Gastrocnemius medialis (tissue), 4 donors: ENCODE measurements around the gene EPO. TPM values are rescaled to one million over a fixed set of nuclear protein-coding genes. Genes with fewer than 3 reads are reported as not detected.
A peak's percentile ranks its signal among the peaks of the same experiment; 100 is the strongest.

ENCODE experiments used
- ATAC-seq, 2 donors: fragments of 150-250 bp; one replicate each; pipeline ENCODE4 v1.9.1; 2016
- DNase-seq, 2 donors: peaks; one replicate each; pipeline ENCODE4 v3.0.0-alpha.2; 2019
- H3K27ac ChIP-seq, 4 donors: fragments of 200-600 bp; sonication (generic); 1 replicate in 1 of 4; 2 replicates in 3 of 4; pipeline ENCODE4 v1.5.1; 2016 to 2018; ENCODE audit warnings: mild to moderate bottlenecking in 2 of 4, moderate library complexity in 1 of 4
- H3K27me3 ChIP-seq, 3 donors: fragments of 200-600 bp; sonication (generic) in 2 of 3; 1 replicate in 1 of 3; 2 replicates in 2 of 3; pipeline versions ENCODE4 v1.5.1 to v1.6.0; 2016 to 2019; ENCODE audit warnings: mild to moderate bottlenecking in 1 of 3, moderate library complexity in 1 of 3
- H3K36me3 ChIP-seq, 2 donors: fragments of 200-600 bp; sonication (generic) in 1 of 2; one replicate each; pipeline ENCODE4 v1.5.1; 2017 to 2018
- H3K4me1 ChIP-seq, 2 donors: fragments of 200-600 bp; sonication (generic) in 1 of 2; one replicate each; pipeline ENCODE4 v1.5.1; 2016 to 2017; ENCODE audit warnings: mild to moderate bottlenecking in 2 of 2
- H3K4me3 ChIP-seq, 4 donors: fragments of 200-600 bp; sonication (generic) in 3 of 4; 1 replicate in 1 of 4; 2 replicates in 3 of 4; pipeline ENCODE4 v1.5.1; 2016 to 2019; ENCODE audit warnings: mild to moderate bottlenecking in 2 of 4
- H3K9me3 ChIP-seq, 3 donors: fragments of 200-600 bp; sonication (generic) in 2 of 3; 1 replicate in 1 of 3; 2 replicates in 2 of 3; pipeline ENCODE4 v1.5.1; 2016 to 2019
- POLR2A ChIP-seq, 2 donors: fragments of 450-650 bp; IDR thresholded peaks; one replicate each; pipeline ENCODE4 v1.6.1; 2017; ENCODE audit warnings: antibody characterized with exemption in 2 of 2, mild to moderate bottlenecking in 2 of 2, moderate library complexity in 2 of 2
- in situ Hi-C, 4 donors: fragments of 200-750 bp; cut with MboI; loops; one replicate each; pipeline versions ENCODE4 v1.15.0 to v1.8.0; 2017; ENCODE audit warnings: low sequenced_read_pairs in 4 of 4
- intact Hi-C: fragments of 100-400 bp; cut with DNase I; formaldehyde crosslinking; loops from one replicate; pipeline ENCODE4 v1.15.1; 2023; ENCODE audit warnings: low total_unique reads
- total RNA-seq, 4 donors: library from RNA; depleted of rRNA; stranded (reverse); fragments of >200 nt; gene quantifications; one replicate each; pipeline versions ENCODE4 v1.1.0 to v1.2.3, GENCODE V29; 2016
- TF ChIP-seq, protein P1 (sequence below), 5 experiments: fragments of 450-650 bp in 3 of 5; fragments of 200-600 bp in 2 of 5; sonication (generic) in 2 of 5; IDR thresholded peaks in 4 of 5; conservative IDR thresholded peaks in 1 of 5; 1 replicate in 4 of 5; 2 replicates in 1 of 5; pipeline ENCODE4 v1.5.1; 2016 to 2019; ENCODE audit warnings: antibody characterized with exemption in 5 of 5, mild to moderate bottlenecking in 3 of 5, moderate library complexity in 3 of 5

The EPO gene
- total RNA-seq, 4 donors from 2014 or later, result not detected

DNA sequence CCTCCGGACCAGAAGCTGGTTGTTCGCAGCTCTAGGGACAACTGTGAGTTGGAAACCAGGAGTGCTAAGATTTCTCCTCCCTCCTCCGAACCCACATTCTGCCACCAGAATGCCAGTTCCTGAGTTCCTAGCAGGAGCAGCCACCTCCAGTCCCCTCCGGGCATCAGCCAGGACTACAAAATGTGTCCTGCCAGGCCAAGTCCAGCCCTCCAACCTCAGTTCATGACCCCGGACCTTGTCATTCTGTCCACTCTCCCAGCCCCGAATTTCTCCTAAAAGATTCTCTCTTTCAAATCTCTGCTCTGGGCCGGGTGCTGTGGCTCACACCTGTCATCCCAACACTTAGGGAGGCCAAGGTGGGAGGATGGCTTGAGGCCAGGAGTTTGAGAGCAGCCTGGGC, 15.5 kb downstream of the EPO start:
- intact Hi-C loops, result no loop called here
- Histone ChIP-seq H3K36me3 (no peaks in the 10 kb centered on the region), H3K9me3 (no peaks in the 10 kb centered on the region), H3K27ac (no peak overlapping the region), H3K27me3 (peaks cover 0 to 5% (median 0%) of the 10 kb centered on the region in 3 donors), H3K4me3 (no peak overlapping the region), H3K4me1 (no peaks in the 10 kb centered on the region)
- TF ChIP-seq, protein P1, sequence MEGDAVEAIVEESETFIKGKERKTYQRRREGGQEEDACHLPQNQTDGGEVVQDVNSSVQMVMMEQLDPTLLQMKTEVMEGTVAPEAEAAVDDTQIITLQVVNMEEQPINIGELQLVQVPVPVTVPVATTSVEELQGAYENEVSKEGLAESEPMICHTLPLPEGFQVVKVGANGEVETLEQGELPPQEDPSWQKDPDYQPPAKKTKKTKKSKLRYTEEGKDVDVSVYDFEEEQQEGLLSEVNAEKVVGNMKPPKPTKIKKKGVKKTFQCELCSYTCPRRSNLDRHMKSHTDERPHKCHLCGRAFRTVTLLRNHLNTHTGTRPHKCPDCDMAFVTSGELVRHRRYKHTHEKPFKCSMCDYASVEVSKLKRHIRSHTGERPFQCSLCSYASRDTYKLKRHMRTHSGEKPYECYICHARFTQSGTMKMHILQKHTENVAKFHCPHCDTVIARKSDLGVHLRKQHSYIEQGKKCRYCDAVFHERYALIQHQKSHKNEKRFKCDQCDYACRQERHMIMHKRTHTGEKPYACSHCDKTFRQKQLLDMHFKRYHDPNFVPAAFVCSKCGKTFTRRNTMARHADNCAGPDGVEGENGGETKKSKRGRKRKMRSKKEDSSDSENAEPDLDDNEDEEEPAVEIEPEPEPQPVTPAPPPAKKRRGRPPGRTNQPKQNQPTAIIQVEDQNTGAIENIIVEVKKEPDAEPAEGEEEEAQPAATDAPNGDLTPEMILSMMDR (IDR thresholded peaks at IDR 0.05 in 4 of 5, conservative IDR thresholded peaks at IDR 0.05 in 1 of 5), result no peak
- DNase-seq, result no peak
- in situ Hi-C loops, result no loop called here
- no peak for ATAC-seq

DNA sequence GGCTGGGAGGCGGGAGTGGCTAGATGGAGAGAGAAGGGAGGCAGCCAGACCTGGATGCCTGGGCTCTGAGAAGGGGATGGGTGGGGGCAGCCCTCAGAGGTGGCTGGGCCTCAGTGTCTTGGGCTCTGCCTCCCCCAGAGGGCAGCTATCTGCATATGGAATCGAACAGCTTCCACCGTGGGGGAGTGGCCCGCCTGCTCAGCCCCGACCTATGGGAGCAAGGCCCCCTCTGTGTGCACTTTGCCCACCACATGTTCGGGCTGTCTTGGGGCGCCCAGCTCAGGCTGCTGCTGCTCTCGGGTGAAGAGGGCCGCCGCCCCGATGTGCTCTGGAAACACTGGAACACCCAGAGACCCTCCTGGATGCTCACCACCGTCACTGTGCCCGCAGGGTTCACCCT, 16.4 kb downstream of the EPO start:
- intact Hi-C loops (no loop called here), in situ Hi-C loops (no loop called here)
- TF ChIP-seq, protein P1 (IDR thresholded peaks at IDR 0.05 in 4 of 5, conservative IDR thresholded peaks at IDR 0.05 in 1 of 5), result no peak
- TF ChIP-seq POLR2A (IDR thresholded peaks at IDR 0.05), result no peak
- H3K9me3 ChIP-seq, result no peaks in the 10 kb centered on the region
- H3K27ac ChIP-seq, result no peak overlapping the region
- H3K36me3 ChIP-seq, result no peaks in the 10 kb centered on the region
- no peaks in the 10 kb centered on the region for H3K4me1 ChIP-seq
- no peak overlapping the region for H3K4me3 ChIP-seq
- DNase-seq, result no peak
- peaks cover 0 to 5% (median 0%) of the 10 kb centered on the region in 3 donors for H3K27me3 ChIP-seq
- no peak for ATAC-seq

DNA sequence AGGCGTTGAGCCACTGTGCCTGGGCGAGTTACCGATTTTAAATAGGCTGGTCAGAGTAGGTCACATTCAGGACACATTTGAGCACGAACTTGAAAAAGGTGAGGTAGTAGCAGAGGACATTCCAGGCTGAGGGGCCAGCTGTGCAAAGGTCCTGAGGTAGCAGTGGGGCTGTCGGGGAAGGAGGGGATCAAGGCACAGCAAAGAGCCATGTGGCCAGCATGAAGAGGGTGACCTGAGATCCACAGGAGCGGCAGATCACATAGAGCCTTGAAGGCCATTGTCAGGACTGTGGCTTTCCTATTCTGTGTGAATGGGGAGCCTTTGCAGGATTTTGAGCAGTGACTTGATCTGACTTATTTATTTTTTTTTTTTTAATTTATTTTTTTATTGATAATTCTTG, 19.7 kb downstream of the EPO start:
- Histone ChIP-seq H3K4me3 (no peak overlapping the region), H3K9me3 (no peaks in the 10 kb centered on the region), H3K4me1 (no peaks in the 10 kb centered on the region), H3K27ac (no peak overlapping the region), H3K36me3 (no peaks in the 10 kb centered on the region), H3K27me3 (peaks cover under 1 to 6% (median under 1%) of the 10 kb centered on the region in 3 donors)
- TF ChIP-seq, protein P1 (IDR thresholded peaks at IDR 0.05 in 4 of 5, conservative IDR thresholded peaks at IDR 0.05 in 1 of 5), result no peak
- no peak for TF ChIP-seq POLR2A (IDR thresholded peaks at IDR 0.05)
- intact Hi-C loops (no loop called here), in situ Hi-C loops (no loop called here)
- DNase-seq (no peak), ATAC-seq (no peak)

DNA sequence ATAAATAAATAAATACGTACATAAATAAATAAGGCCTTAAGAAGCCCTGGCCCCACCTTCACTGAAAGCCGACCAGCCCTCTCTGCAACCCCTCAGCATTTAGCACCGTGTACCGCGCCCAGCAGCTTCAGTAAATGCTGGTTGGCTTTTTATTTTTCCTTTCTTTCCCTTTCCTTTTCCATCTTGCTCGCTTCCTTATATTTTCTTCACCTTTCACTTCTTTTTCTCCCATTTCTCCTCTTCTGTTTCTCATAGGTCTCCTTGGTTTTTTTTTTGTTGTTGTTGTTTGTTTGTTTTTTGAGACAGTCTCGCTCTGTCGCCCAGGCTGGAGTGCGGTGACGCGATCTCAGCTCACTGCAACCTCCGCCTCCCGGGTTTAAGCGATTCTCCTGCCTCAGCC, 24.3 kb downstream of the EPO start:
- no peak overlapping the region for H3K27ac ChIP-seq
- H3K27me3 ChIP-seq, result peaks cover 7 to 20% (median 13%) of the 10 kb centered on the region in 3 donors
- no peak overlapping the region for H3K4me3 ChIP-seq
- intact Hi-C loops, result no loop called here
- H3K4me1 ChIP-seq, result no peaks in the 10 kb centered on the region
- ATAC-seq, result no peak
- H3K9me3 ChIP-seq, result no peaks in the 10 kb centered on the region
- in situ Hi-C loops, result no loop called here
- no peaks in the 10 kb centered on the region for H3K36me3 ChIP-seq
- no peak for DNase-seq
- TF ChIP-seq, protein P1 (IDR thresholded peaks at IDR 0.05 in 4 of 5, conservative IDR thresholded peaks at IDR 0.05 in 1 of 5), result no peak
- TF ChIP-seq POLR2A (IDR thresholded peaks at IDR 0.05), result no peak

DNA sequence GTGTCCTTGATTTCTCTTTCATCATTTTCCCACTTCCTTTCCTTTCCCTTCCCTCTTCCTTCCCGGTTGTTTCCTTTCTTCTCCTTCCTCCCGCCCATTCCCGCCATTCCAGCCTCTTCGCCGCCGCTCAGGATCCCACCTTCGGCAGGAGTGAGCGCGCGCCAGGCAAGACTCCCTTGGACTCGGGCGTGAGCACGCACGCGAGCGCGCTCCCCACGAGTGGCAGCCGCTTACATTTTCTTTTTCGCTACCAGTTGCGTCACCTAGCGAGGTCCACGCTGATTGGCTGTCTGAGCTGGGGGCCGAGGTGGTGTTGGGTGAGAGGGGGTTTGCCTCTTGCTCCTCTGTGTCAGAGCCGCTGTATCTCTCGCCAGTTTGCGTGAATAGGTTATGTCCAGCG, 24.9 kb downstream of the EPO start:
- peaks cover 8 to 20% (median 13%) of the 10 kb centered on the region in 3 donors for H3K27me3 ChIP-seq
- peak in 1 of 2 donors; percentile 15 for DNase-seq
- intact Hi-C loops, result no loop called here
- H3K36me3 ChIP-seq, result no peaks in the 10 kb centered on the region
- TF ChIP-seq, protein P1 (IDR thresholded peaks at IDR 0.05 in 4 of 5, conservative IDR thresholded peaks at IDR 0.05 in 1 of 5), result no peak
- no peak for TF ChIP-seq POLR2A (IDR thresholded peaks at IDR 0.05)
- H3K4me3 ChIP-seq, result peak overlapping the region in 1 of 4 donors; percentile 22
- no peak overlapping the region for H3K27ac ChIP-seq
- ATAC-seq, result no peak
- no peaks in the 10 kb centered on the region for H3K4me1 ChIP-seq
- H3K9me3 ChIP-seq, result no peaks in the 10 kb centered on the region
- in situ Hi-C loops, result no loop called here
